ENCODE data around the gene SOX10. TPM values are rescaled to one million over a fixed set of nuclear protein-coding genes. Genes with fewer than 3 reads are reported as not detected.

SOX10 gene
- total RNA-seq, 1 experiment from 2014 or later, result 2.7 TPM

GRCh38 chr22:38029370-38029769, 45.0 kb upstream of the SOX10 start:
- Mint-ChIP-seq H3K9me3 (no peaks in the 10 kb centered on the region), H3K36me3 (no peaks in the 10 kb centered on the region), H3K27ac (peak overlapping the region; percentile 46; the same call in 1 of the 2 replicates), H3K27me3 (ENCODE audit: low read depth) (peaks cover under 1% of the 10 kb centered on the region; the same call in 1 of the 2 replicates), H3K4me1 (peaks cover 19% of the 10 kb centered on the region), H3K4me3 (no peak overlapping the region)
- DNase-seq (ENCODE audit: low spot score) (no peak), ATAC-seq (no peak)
- POLR2A ChIA-PET, result no interaction called here
- TF ChIP-seq E2F5 (CRISPR knock-in tag; IDR thresholded peaks at IDR 0.05) (no peak), ZMAT4 (CRISPR knock-in tag; IDR thresholded peaks at IDR 0.05) (no peak), ZNF532 (CRISPR knock-in tag; IDR thresholded peaks at IDR 0.05; ENCODE audit: borderline replicate concordance) (no peak), ETV6 (CRISPR knock-in tag; IDR thresholded peaks at IDR 0.05) (no peak), USF2 (CRISPR knock-in tag; IDR thresholded peaks at IDR 0.05) (no peak), ZNF423 (CRISPR knock-in tag; IDR thresholded peaks at IDR 0.05) (no peak), SMAD3 (CRISPR knock-in tag; IDR thresholded peaks at IDR 0.05; ENCODE audit: borderline replicate concordance) (no peak), PRRX2 (CRISPR knock-in tag; IDR thresholded peaks at IDR 0.05) (no peak), FOXK1 (CRISPR knock-in tag; IDR thresholded peaks at IDR 0.05) (no peak), NR3C1 (CRISPR knock-in tag; conservative IDR thresholded peaks at IDR 0.05; ENCODE audit: low read depth) (no peak), KAT7 (CRISPR knock-in tag; IDR thresholded peaks at IDR 0.05; ENCODE audit: borderline replicate concordance) (no peak), PREB (CRISPR knock-in tag; IDR thresholded peaks at IDR 0.05; ENCODE audit: borderline replicate concordance) (no peak)
- CTCF ChIA-PET, result interaction anchor here (2.0 to 2.5 kb wide), 2 partner anchors 12 to 95 kb away, joined by 6 to 11 read pairs; no protein-coding TSS in a partner anchor

- Mint-ChIP-seq H3K4me1 (peaks cover 11% of the 10 kb centered on the region), H3K27me3 (ENCODE audit: low read depth) (peaks cover 2% of the 10 kb centered on the region), H3K4me3 (no peak overlapping the region), H3K9me3 (no peaks in the 10 kb centered on the region), H3K27ac (no peak overlapping the region), H3K36me3 (no peaks in the 10 kb centered on the region)
- POLR2A ChIA-PET, result no interaction called here
- DNase-seq (ENCODE audit: low spot score) (no peak), ATAC-seq (no peak)
- CTCF ChIA-PET, result interaction anchor here (1.0 to 2.5 kb wide), 9 partner anchors 10 to 86 kb away, joined by 3 to 12 read pairs (median 6); no protein-coding TSS in a partner anchor
- TF ChIP-seq GTF2I (CRISPR knock-in tag; conservative IDR thresholded peaks at IDR 0.05) (no peak), ELF4 (CRISPR knock-in tag; IDR thresholded peaks at IDR 0.05; ENCODE audit: low read depth) (no peak), ZBTB21 (CRISPR knock-in tag; IDR thresholded peaks at IDR 0.05; ENCODE audit: borderline replicate concordance) (no peak), ATF3 (CRISPR knock-in tag; conservative IDR thresholded peaks at IDR 0.05) (no peak), USF1 (CRISPR knock-in tag; IDR thresholded peaks at IDR 0.05) (no peak), ATF6 (CRISPR knock-in tag; IDR thresholded peaks at IDR 0.05) (no peak), SMAD4 (CRISPR knock-in tag; IDR thresholded peaks at IDR 0.05) (no peak), MAX (CRISPR knock-in tag; IDR thresholded peaks at IDR 0.05) (no peak), KAT7 (CRISPR knock-in tag; IDR thresholded peaks at IDR 0.05; ENCODE audit: borderline replicate concordance) (no peak)
Observed at GRCh38 chr22:38028344-38029130, 44.2 kb upstream of the SOX10 start.

Measured in WTC11 (cell line).